Mammary epithelial cell (primary cell): ENCODE data around the gene TEX51.

Experiments used
- CTCF ChIP-seq, 2 donors: IDR thresholded peaks in 1 of 2; conservative IDR thresholded peaks in 1 of 2; 2 replicates each; pipeline ENCODE4 v1.5.1; 2011 to 2012; ENCODE audit warnings: inconsistent platforms in 2 of 2, low read length in 2 of 2, mild to moderate bottlenecking in 2 of 2, control low read depth in 1 of 2, low read depth in 1 of 2; ENCODE audit not compliant: insufficient read depth in 1 of 2; ENCODE audit errors: extremely low read depth in 1 of 2
- EZH2 ChIP-seq: IDR thresholded peaks from 2 replicates; pipeline ENCODE4 v1.6.1; 2012; ENCODE audit warnings: low read length, inconsistent platforms, borderline replicate concordance

DNA sequence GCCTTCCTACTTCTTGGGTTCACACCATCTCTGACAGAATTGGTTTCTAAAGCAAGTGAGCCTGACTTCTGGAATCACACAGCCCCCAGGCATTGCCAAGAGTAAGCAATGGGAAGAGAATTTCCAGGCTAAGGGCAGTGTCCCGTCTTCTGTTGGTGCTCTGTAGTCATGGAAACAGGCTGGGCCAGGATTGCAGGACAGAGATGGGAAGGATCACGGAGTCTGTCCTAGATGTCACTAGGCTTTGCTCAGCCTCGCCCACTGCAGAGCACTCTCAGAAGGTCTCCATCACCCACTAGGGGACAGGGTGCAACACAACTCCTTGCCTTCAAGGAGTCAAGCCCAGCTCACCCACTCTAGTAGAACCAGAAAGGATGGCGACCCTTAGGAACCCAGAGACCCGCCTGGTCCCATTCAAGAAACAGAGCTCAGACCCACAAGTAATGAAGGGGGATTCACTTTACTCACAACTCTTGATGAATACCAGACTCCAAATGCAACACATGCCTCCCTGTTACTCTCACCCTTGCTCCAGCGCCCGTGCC, 48.6 kb upstream of the TEX51 start:
- no peak for TF ChIP-seq EZH2
- no peak for TF ChIP-seq CTCF (conservative IDR thresholded peaks at IDR 0.05 in 1 of 2, IDR thresholded peaks at IDR 0.05 in 1 of 2; ENCODE audit: extremely low read depth in 1 of 2, insufficient read depth in 1 of 2, low read depth in 1 of 2, low read length in 2 of 2)
